GM21717 (cell line): ENCODE results near the gene IRF3.
"Not testable (repeated sequence)": the region's sequence is repeated elsewhere in the genome, so short reads cannot be mapped to it uniquely, and the experiment has no call there.

ENCODE experiments used
- ATAC-seq: cut with Tn5 transposase; IDR thresholded peaks from one replicate; pipeline ENCODE4 v1.9.1; 2021; ENCODE audit warnings: mild to moderate bottlenecking, moderate library complexity; ENCODE audit not compliant: unreplicated experiment

Gene IRF3

GRCh38 chr19:49629659-49630058 is 36.0 kb downstream of the IRF3 start:
- ATAC-seq: no peak

DNA sequence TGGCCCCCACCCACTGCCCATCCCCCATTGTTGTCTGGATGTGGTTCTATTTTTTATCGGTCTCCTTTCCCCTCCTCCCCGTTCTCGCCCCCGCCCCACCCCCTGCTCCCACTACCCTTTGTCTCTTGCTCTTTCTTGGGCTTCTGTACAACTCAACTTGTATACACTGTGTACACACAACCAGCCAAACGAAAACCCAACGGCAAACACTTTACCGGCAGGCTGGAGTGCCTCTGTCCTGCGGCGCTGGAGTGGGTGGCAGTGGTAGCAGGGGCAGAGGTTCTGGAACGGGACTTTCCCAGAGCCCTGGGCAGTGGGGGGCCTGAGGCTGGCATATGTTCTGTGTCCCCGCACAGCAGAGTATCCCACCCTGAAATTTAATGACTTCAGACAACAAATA is 39.4 kb downstream of the IRF3 start:
- ATAC-seq: no peak

DNA sequence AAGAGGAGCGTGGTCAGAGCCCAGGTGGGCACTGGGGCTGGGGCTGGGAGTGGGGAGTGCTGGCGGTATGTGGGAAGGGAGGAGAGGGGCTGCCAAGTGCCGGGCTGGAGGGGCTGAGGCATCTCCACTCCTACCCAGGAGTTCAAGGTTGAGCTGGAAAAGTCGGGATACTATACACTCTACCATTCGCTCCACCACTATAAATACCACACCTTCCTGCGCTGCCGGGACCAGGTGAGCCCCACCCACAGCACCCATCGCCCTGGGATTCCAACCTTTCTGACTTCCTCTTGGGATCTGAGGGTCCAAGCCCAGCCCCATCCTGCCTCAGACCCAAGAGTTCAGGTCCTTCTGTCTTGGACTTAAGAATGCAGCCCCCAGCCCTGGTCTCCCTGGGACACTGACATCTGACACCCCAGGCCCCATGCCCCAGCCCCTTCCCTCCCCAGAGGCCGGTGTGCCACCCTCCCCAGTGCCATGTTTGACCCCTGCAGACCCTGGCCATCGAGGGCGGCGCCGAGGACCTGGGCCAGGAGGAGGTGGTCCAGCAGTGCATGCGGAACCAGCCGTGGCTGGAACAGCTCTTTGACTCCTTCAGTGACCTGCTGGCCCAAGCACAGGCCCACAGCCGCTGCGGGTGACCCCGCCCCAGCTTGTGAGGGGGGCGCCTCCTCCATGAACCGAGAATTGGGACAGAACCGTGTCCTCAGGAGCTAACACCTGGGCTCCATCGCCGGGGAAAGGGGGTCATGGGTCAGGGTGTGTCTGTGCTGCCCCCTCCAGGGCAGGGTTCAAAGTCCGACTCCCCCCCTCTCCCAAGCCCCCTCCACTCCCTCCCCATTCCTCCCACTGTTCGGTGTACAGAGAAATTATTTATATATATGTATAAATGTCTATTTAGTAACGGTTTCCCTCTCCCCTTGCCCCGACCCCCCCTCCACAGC is 40.4 kb downstream of the IRF3 start:
- no peak for ATAC-seq

- not testable (repeated sequence) for ATAC-seq
Measured at GRCh38 chr19:49617860-49618259, 47.8 kb downstream of the IRF3 start.

DNA sequence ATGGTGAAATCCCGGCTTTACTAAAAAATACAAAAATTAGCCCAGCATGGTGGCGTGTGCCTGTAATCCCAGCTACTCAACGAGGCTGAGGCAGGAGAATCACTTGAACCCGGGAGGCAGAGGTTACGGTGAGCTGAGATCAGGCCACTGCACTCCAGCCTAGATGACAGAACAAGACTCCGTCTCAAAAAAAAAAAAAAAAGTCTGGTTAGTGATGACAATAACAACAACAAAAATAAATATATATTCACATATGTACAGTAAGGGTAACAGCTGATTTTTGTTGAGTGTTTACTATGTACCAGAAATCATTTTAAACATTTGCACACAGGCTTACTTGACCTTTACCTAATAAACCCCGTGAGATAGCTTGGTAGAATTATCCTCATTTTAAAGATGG is 48.7 kb downstream of the IRF3 start:
- ATAC-seq: no peak

GRCh38 chr19:49616532-49616931 is 49.1 kb downstream of the IRF3 start:
- ATAC-seq: no peak

GRCh38 chr19:49615861-49616260 is 49.8 kb downstream of the IRF3 start:
- no peak for ATAC-seq

- no peak for ATAC-seq
Measured at GRCh38 chr19:49614096-49614833, 51.4 kb downstream of the IRF3 start.

GRCh38 chr19:49613374-49613773 is 52.3 kb downstream of the IRF3 start:
- no peak for ATAC-seq
